Lower lobe of right lung (tissue), 2 donors: Measurements from ENCODE around the gene HSPA9. TPM values are rescaled to one million over a fixed set of nuclear protein-coding genes. Genes with fewer than 3 reads are reported as not detected.

Source experiments
- ATAC-seq, 2 donors: fragments of 200-7000 bp; cut with Tn5 transposase; one replicate each; pipeline ENCODE4 v1.9.1; 2020 to 2022; ENCODE audit warnings: mild to moderate bottlenecking in 2 of 2, moderate library complexity in 2 of 2
- DNase-seq: peaks from one replicate; pipeline ENCODE4 v3.0.0-alpha.2; 2020
- H3K27ac ChIP-seq: fragments of 200-600 bp; one replicate; pipeline ENCODE4 v1.8.0; 2022
- H3K27me3 ChIP-seq: fragments of 200-600 bp; one replicate; pipeline ENCODE4 v1.8.0; 2022; ENCODE audit warnings: low read depth
- H3K36me3 ChIP-seq: fragments of 200-600 bp; one replicate; pipeline ENCODE4 v1.8.0; 2022; ENCODE audit warnings: mild to moderate bottlenecking
- H3K4me1 ChIP-seq: fragments of 200-600 bp; one replicate; pipeline ENCODE4 v1.8.0; 2022
- H3K4me3 ChIP-seq: fragments of 200-600 bp; one replicate; pipeline ENCODE4 v1.8.0; 2022; ENCODE audit warnings: mild to moderate bottlenecking
- H3K9me3 ChIP-seq: fragments of 200-600 bp; one replicate; pipeline ENCODE4 v1.8.0; 2022
- CTCF ChIP-seq: fragments of 200-600 bp; IDR thresholded peaks from one replicate; pipeline ENCODE4 v1.8.0; 2022; ENCODE audit warnings: antibody characterized with exemption, mild to moderate bottlenecking
- intact Hi-C: fragments of 100-400 bp; cut with DNase I; formaldehyde crosslinking; loops from one replicate; pipeline ENCODE4 v1.11.0; 2022
- total RNA-seq: library from RNA; stranded (reverse); fragmentation: NEBNext Ultra II Directional; extraction: Animal tissue kit (Norgen Biotek cat#: 25700); gene quantifications from one replicate; pipeline ENCODE4 v1.2.1, GENCODE V29; 2021
- donor health status: DM: no; HTN: yes; CAD: no; lungs with severe emphysema.

The HSPA9 gene
- total RNA-seq, 1 donor from 2014 or later: 148 TPM

- no peak for TF ChIP-seq CTCF
- DNase-seq: no peak
- H3K27ac ChIP-seq: no peak overlapping the region
- no peaks in the 10 kb centered on the region for H3K9me3 ChIP-seq
- no peaks in the 10 kb centered on the region for H3K4me1 ChIP-seq
- no peaks in the 10 kb centered on the region for H3K27me3 ChIP-seq
- H3K36me3 ChIP-seq: peaks cover 98% of the 10 kb centered on the region
- ATAC-seq: peak; percentile 29 to 36
- H3K4me3 ChIP-seq: no peak overlapping the region
- intact Hi-C loops: no loop called here
These were observed 9.9 kb downstream of the HSPA9 start for GRCh38 chr5:138565100-138565821.

GRCh38 chr5:138564242-138564641, 11.0 kb downstream of the HSPA9 start:
- H3K9me3 ChIP-seq: no peaks in the 10 kb centered on the region

GRCh38 chr5:138563340-138564118, 11.7 kb downstream of the HSPA9 start:
- H3K27ac ChIP-seq: no peak overlapping the region
- H3K9me3 ChIP-seq: no peaks in the 10 kb centered on the region
- H3K4me3 ChIP-seq: no peak overlapping the region
- H3K4me1 ChIP-seq: no peaks in the 10 kb centered on the region
- intact Hi-C loops: no loop called here
- DNase-seq (no peak), ATAC-seq (no peak)
- H3K36me3 ChIP-seq: peaks cover 98% of the 10 kb centered on the region
- TF ChIP-seq CTCF: no peak
- no peaks in the 10 kb centered on the region for H3K27me3 ChIP-seq

More at GRCh38 chr5:138564242-138564641, 11.0 kb downstream of the HSPA9 start:
- no peaks in the 10 kb centered on the region for H3K4me1 ChIP-seq
- ATAC-seq (no peak), DNase-seq (no peak)
- no peak overlapping the region for H3K27ac ChIP-seq
- H3K27me3 ChIP-seq: no peaks in the 10 kb centered on the region
- no peak overlapping the region for H3K4me3 ChIP-seq
- TF ChIP-seq CTCF: no peak
- intact Hi-C loops: no loop called here
- H3K36me3 ChIP-seq: peaks cover 98% of the 10 kb centered on the region

- Histone ChIP-seq H3K36me3 (peaks cover 98% of the 10 kb centered on the region), H3K27ac (no peak overlapping the region), H3K4me1 (no peaks in the 10 kb centered on the region), H3K9me3 (no peaks in the 10 kb centered on the region), H3K27me3 (no peaks in the 10 kb centered on the region), H3K4me3 (no peak overlapping the region)
- DNase-seq (no peak), ATAC-seq (no peak)
- intact Hi-C loops: no loop called here
- TF ChIP-seq CTCF: no peak
These were observed 14.2 kb downstream of the HSPA9 start for GRCh38 chr5:138560971-138561370.

- intact Hi-C loops: no loop called here
- H3K4me3 ChIP-seq: no peak overlapping the region
- peaks cover 98% of the 10 kb centered on the region for H3K36me3 ChIP-seq
- no peaks in the 10 kb centered on the region for H3K4me1 ChIP-seq
- H3K9me3 ChIP-seq: no peaks in the 10 kb centered on the region
- no peaks in the 10 kb centered on the region for H3K27me3 ChIP-seq
- ATAC-seq (no peak), DNase-seq (no peak)
- no peak overlapping the region for H3K27ac ChIP-seq
- no peak for TF ChIP-seq CTCF
These were observed 15.3 kb downstream of the HSPA9 start for GRCh38 chr5:138559937-138560336.
